Right hindlimb (tissue), 1 donor: ENCODE results near the gene GNPDA2.

Experiments used
- DNase-seq: peaks from one replicate; pipeline ENCODE4 v3.0.0-alpha.2; 2018

Gene GNPDA2

GRCh38 chr4:44678094-44679041, 48.0 kb downstream of the GNPDA2 start, which contains the start of gene GUF1:
TSS of gene GUF1 (plus strand) at chr4:44678420. CDS start at chr4:44678623, 203 bp downstream.
- DNase-seq: peak; percentile 94

DNA sequence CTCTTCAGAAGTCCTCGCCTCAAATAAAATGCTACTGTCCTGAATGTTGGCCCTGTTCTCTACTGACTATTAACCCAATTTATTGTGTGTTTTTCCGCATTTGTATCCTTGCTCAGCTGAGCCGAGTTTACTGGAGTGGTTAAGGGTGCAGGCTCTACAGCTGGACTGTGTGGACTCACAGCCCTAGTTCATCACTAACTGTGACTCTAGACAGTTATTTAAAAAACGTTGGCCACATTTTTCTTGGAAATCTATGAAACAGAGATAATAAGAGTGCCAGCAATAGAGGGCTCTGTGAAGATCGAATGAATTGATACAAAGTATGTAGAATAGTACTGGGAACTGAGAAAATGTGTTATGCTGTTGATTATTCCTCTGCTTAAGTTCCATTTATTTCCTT, 51.0 kb downstream of the GNPDA2 start:
- DNase-seq: no peak

GRCh38 chr4:44674471-44674870, 51.9 kb downstream of the GNPDA2 start:
- DNase-seq: no peak

GRCh38 chr4:44671636-44672035, 54.7 kb downstream of the GNPDA2 start:
- DNase-seq: no peak

DNA sequence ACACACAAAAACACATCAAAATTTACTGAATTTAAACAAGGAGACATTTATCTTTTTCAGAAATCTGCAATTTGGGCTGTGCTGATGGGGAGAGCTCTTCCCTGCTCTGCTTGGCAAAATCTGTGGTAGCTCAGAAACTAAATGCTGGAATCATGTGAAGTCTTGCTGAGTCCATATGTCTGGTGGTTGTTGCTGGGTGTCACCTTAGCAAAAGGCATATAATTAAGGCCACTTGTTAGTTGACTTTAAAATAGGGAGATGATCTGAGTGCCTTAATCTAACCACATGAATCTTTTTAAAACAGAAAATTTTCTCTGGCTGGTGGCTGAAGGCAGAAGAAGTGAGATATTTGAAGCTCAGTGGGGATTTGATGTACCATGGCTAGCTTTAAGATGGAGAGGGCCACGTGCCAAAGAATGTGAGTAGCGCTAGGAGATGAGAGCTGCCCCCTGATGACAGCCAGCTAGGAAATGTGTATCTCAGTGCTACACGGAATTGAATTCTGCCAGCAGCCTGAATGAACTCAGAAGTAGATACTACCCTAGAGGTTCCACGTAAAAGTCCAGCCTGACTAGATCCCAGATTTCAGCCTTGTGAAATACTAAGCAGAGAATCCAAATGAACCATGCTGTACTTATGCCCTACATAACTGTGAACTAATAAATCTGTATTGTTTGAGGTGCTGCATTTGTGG, 55.7 kb downstream of the GNPDA2 start:
- DNase-seq: no peak

DNA sequence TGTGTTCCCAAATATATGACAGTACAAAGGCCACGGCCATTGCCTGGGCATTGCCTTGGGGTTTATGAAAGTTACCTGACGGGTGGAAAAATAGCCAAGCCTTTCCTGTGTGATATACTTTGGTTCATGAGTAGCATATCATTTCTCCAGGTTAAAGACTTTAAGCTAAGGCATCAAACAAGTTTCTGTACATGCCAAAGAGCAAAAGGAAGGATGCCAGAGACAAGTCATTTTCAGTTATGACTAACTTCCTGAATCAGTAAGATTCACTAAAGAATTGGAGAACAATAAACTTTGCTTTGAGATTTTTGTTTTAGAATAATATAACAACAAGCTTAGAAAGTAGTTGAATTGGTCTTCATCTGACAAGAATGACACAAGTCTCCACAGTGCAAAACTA, 57.8 kb downstream of the GNPDA2 start:
- DNase-seq: no peak

DNA sequence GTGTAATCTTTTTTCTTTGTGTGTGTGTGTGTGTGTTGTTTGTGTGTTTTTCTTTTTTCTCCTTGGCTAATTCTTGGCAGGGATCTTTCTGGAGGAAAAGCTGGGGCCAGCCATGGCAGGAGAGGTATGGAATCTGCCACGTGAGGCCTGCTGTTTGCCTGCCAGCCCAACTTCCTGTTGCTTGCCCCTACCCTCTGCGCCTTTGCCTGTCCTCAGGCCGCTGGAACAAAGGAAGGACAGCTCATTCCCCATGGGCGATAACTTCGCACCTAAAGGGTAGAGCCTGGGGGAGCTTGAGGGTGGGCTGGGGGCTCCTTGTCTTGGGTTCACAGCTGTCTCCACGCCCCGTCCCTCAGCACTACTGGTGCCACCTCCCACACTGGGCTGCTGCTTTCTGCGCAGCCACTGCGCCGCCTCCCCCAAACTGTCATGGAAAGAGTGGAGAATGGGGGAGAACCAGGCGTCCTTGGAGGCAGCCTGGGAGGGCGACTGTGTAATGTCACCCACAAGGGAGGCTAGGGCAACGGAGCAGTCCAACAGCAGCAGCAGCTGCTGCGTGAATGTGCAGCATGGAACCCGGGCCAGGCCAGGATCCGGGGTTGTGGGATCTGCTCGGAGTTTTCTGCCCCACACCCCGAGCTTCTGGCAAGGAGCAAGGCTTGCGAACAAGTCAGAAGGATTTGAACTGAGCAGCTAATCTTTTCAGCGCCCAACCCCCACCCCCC, 62.7 kb downstream of the GNPDA2 start:
- no peak for DNase-seq

GRCh38 chr4:44662623-44663005, 63.7 kb downstream of the GNPDA2 start:
- no peak for DNase-seq

- no peak for DNase-seq
These were observed 64.3 kb downstream of the GNPDA2 start for GRCh38 chr4:44661940-44662622.

- no peak for DNase-seq
These were observed 66.0 kb downstream of the GNPDA2 start for GRCh38 chr4:44660396-44660795.

- DNase-seq: no peak
These were observed 74.4 kb downstream of the GNPDA2 start for GRCh38 chr4:44652002-44652401.
